GM12878 (cell line): Measurements from ENCODE around the gene MTHFD2. TPM values are rescaled to one million over a fixed set of nuclear protein-coding genes. Genes with fewer than 3 reads are reported as not detected.

Source experiments
- ATF7 ChIP-seq: fragments of 450-650 bp; IDR thresholded peaks from 2 replicates; pipeline ENCODE4 v1.6.1; 2016; ENCODE audit warnings: low read depth, mild to moderate bottlenecking
- CBX3 ChIP-seq: fragments of 200-600 bp; sonication (generic); IDR thresholded peaks from 2 replicates; pipeline ENCODE4 v1.6.1; 2016; ENCODE audit warnings: low read depth, borderline replicate concordance
- CREB1 ChIP-seq: IDR thresholded peaks from 2 replicates; pipeline ENCODE4 v1.6.1; 2012; ENCODE audit warnings: low read depth, mild to moderate bottlenecking, inconsistent platforms
- ETV6 ChIP-seq, 2 experiments: fragments of 450-650 bp in 1 of 2; IDR thresholded peaks in 1 of 2; conservative IDR thresholded peaks in 1 of 2; 2 replicates each; pipeline ENCODE4 v1.6.1; 2014; ENCODE audit warnings: antibody characterized with exemption in 1 of 2, borderline replicate concordance in 1 of 2, low read depth in 1 of 2, mild to moderate bottlenecking in 1 of 2, moderate library complexity in 1 of 2
- FOS ChIP-seq: IDR thresholded peaks from 3 replicates; pipeline ENCODE4 v1.6.1; 2011; ENCODE audit warnings: borderline replicate concordance; ENCODE audit not compliant: insufficient read length; ENCODE audit errors: extremely low read depth
- KAT2A ChIP-seq: conservative IDR thresholded peaks from 2 replicates; pipeline ENCODE4 v1.6.1; 2011; ENCODE audit warnings: low read depth, low read length; ENCODE audit not compliant: control insufficient read depth
- KLF5 ChIP-seq: fragments of 450-650 bp; IDR thresholded peaks from 2 replicates; pipeline ENCODE4 v1.6.1; 2014; ENCODE audit warnings: mild to moderate bottlenecking; ENCODE audit not compliant: partially characterized antibody
- MEF2B ChIP-seq: fragments of 450-650 bp; IDR thresholded peaks from 2 replicates; pipeline ENCODE4 v1.6.1; 2018; ENCODE audit warnings: mild to moderate bottlenecking, moderate library complexity; ENCODE audit not compliant: partially characterized antibody, poor library complexity, severe bottlenecking
- MXI1 ChIP-seq: fragments of 150-350 bp; IDR thresholded peaks from 2 replicates; pipeline ENCODE4 v1.6.1; 2011; ENCODE audit warnings: low read depth, mild to moderate bottlenecking, inconsistent platforms, low read length, improper control_type of control experiment
- MYC ChIP-seq: IDR thresholded peaks from 2 replicates; pipeline ENCODE4 v1.6.1; 2011; ENCODE audit warnings: mild to moderate bottlenecking, low read length, moderate library complexity, inconsistent platforms; ENCODE audit not compliant: insufficient read depth, insufficient replicate concordance, insufficient read length, severe bottlenecking
- NFYB ChIP-seq: IDR thresholded peaks from 2 replicates; pipeline ENCODE4 v1.6.1; 2011; ENCODE audit warnings: low read depth, mild to moderate bottlenecking, low read length, improper control_type of control experiment, moderate library complexity; ENCODE audit not compliant: insufficient read depth
- NRF1 ChIP-seq: conservative IDR thresholded peaks from 2 replicates; pipeline ENCODE4 v1.6.1; 2011; ENCODE audit warnings: mild to moderate bottlenecking, low read depth, low read length, improper control_type of control experiment
- PAX5 ChIP-seq: IDR thresholded peaks from 2 replicates; pipeline ENCODE4 v1.6.1; 2011; ENCODE audit warnings: low read depth, low read length, borderline replicate concordance
- RELB ChIP-seq: fragments of 450-650 bp; IDR thresholded peaks from 2 replicates; pipeline ENCODE4 v1.6.1; 2017; ENCODE audit warnings: low read depth, mild to moderate bottlenecking, moderate library complexity
- RUNX3 ChIP-seq: IDR thresholded peaks from 2 replicates; pipeline ENCODE4 v1.6.1; 2012; ENCODE audit warnings: low read length, inconsistent platforms
- SIN3A ChIP-seq: IDR thresholded peaks from 2 replicates; pipeline ENCODE4 v1.6.1; 2012; ENCODE audit warnings: low read depth, low read length, improper control_type of control experiment
- SRF ChIP-seq, 2 experiments: IDR thresholded peaks; 2 replicates each; pipeline ENCODE4 v1.6.1; 2011; ENCODE audit warnings: low read depth in 2 of 2, low read length in 2 of 2, mild to moderate bottlenecking in 1 of 2, moderate library complexity in 1 of 2
- STAT1 ChIP-seq: fragments of 450-650 bp; conservative IDR thresholded peaks from 2 replicates; pipeline ENCODE4 v1.6.1; 2014; ENCODE audit warnings: antibody characterized with exemption, mild to moderate bottlenecking
- ZBTB33 ChIP-seq: fragments of 450-650 bp; IDR thresholded peaks from 2 replicates; pipeline ENCODE4 v1.6.1; 2017; ENCODE audit warnings: mild to moderate bottlenecking
- ZNF384 ChIP-seq: IDR thresholded peaks from 2 replicates; pipeline ENCODE4 v1.6.1; 2012; ENCODE audit warnings: low read depth, mild to moderate bottlenecking, low read length, improper control_type of control experiment, borderline replicate concordance
- ZNF592 ChIP-seq: fragments of 450-650 bp; IDR thresholded peaks from 2 replicates; pipeline ENCODE4 v1.6.1; 2017; ENCODE audit warnings: mild to moderate bottlenecking, moderate library complexity
- ZNF622 ChIP-seq: fragments of 450-650 bp; IDR thresholded peaks from 2 replicates; pipeline ENCODE4 v1.6.1; 2017; ENCODE audit warnings: mild to moderate bottlenecking, inconsistent platforms
- ZSCAN29 ChIP-seq: fragments of 450-650 bp; IDR thresholded peaks from 2 replicates; pipeline ENCODE4 v1.6.1; 2017; ENCODE audit warnings: mild to moderate bottlenecking, moderate library complexity
- ZZZ3 ChIP-seq: IDR thresholded peaks from 2 replicates; pipeline ENCODE4 v1.6.1; 2011; ENCODE audit warnings: low read depth; ENCODE audit not compliant: control insufficient read depth, insufficient read length
- polyA plus RNA-seq, 11 experiments: library from polyadenylated mRNA; depleted of rRNA in 4 of 11; unstranded in 6 of 11; stranded (reverse) in 5 of 11; fragments of >200 nt; fragmentation: Nextera tagmentation in 4 of 11; fragmentation: Illumina TruSeq in 1 of 11; extraction: Ambion mirVana in 4 of 11; extraction: Trizol in 1 of 11; gene quantifications; 1 replicate in 1 of 11; 2 replicates in 10 of 11; pipeline versions ENCODE4 v1.2.1 to v1.2.3, GENCODE V29; 2011 to 2016; ENCODE audit warnings: inconsistent platforms in 2 of 11, missing spikeins in 2 of 11, low read depth in 1 of 11
- total RNA-seq, 4 experiments: library from RNA; depleted of rRNA in 3 of 4; stranded (reverse); fragments of >200 nt in 3 of 4; fragmentation: Illumina TruSeq in 1 of 4; extraction: Trizol in 1 of 4; gene quantifications; 2 replicates each; pipeline versions ENCODE4 v1.2.1 to v1.2.3, GENCODE V29; 2013 to 2021

The MTHFD2 gene
- total and polyA plus RNA-seq, 10 of the 15 experiments (the other 5 are each of a cell fraction or from before 2014, with no cell fraction given): 128 to 292 (median 150) TPM

- TF ChIP-seq RELB: peak; percentile 84
- no peak for TF ChIP-seq NRF1
- no peak for TF ChIP-seq ZNF622
- TF ChIP-seq CBX3: no peak
- no peak for TF ChIP-seq KAT2A
- no peak for TF ChIP-seq ZZZ3
- TF ChIP-seq MYC: no peak
- TF ChIP-seq RUNX3: peak; percentile 57; the same call in 1 of the 2 replicates
- TF ChIP-seq ATF7: peak; percentile 37; the same call in 1 of the 2 replicates
- TF ChIP-seq KLF5: no peak
- TF ChIP-seq ETV6 (conservative IDR thresholded peaks at IDR 0.05 in 1 of 2, IDR thresholded peaks at IDR 0.05 in 1 of 2; ENCODE audit: borderline replicate concordance in 1 of 2, low read depth in 1 of 2): peak in 1 of 2 experiments; percentile 29; a peak in 1 of 4 replicates
- no peak for TF ChIP-seq STAT1
- TF ChIP-seq ZSCAN29: no peak
- TF ChIP-seq NFYB: 0 out of 2 replicates have a peak, but pooled peaks have one; percentile 12
- TF ChIP-seq MXI1: peak; percentile 70
- TF ChIP-seq MEF2B: peak; percentile 44
- TF ChIP-seq ZBTB33: no peak
- TF ChIP-seq CREB1: 0 out of 2 replicates have a peak, but pooled peaks have one; percentile 23
- no peak for TF ChIP-seq SIN3A
- peak in 1 of 2 experiments; percentile 37; a peak in 1 of 4 replicates for TF ChIP-seq SRF (IDR thresholded peaks at IDR 0.05; ENCODE audit: low read depth in 2 of 2, low read length in 2 of 2)
- TF ChIP-seq FOS: no peak
- no peak for TF ChIP-seq ZNF592
- TF ChIP-seq PAX5: peak; percentile 75; the same call in 1 of the 2 replicates
- TF ChIP-seq ZNF384: peak; percentile 44; the same call in 1 of the 2 replicates
These were observed 16.7 kb upstream of the MTHFD2 start (continued) for GRCh38 chr2:74181739-74182138.
